Activated B cell treated with CpG ODN at 0.5 μM for 24 hours (primary cell): ENCODE measurements around the gene FES. TPM values are rescaled to one million over a fixed set of nuclear protein-coding genes. Genes with fewer than 3 reads are reported as not detected.
A peak's percentile ranks its signal among the peaks of the same experiment; 100 is the strongest.

Experiments used
- ATAC-seq: fragments of 200-7000 bp; cut with Tn5 transposase; one replicate; pipeline ENCODE4 v1.10.0; 2021; ENCODE audit warnings: low read depth, mild to moderate bottlenecking, moderate library complexity
- CTCF ChIA-PET: fragments of 350-600 bp; sonication (Branson Sonifier 250); formaldehyde crosslinking; loops from one replicate; lab custom pipeline; 2021; ENCODE audit warnings: antibody characterized with exemption; lab: Charles Lee
- POLR2A ChIA-PET: fragments of 350-600 bp; sonication (Branson Sonifier 250); formaldehyde crosslinking; loops from one replicate; lab custom pipeline; 2021; ENCODE audit warnings: antibody characterized with exemption; lab: Charles Lee
- DNase-seq: peaks from one replicate; pipeline ENCODE4 v3.0.0; 2022
- H3K27ac Mint-ChIP-seq: one replicate; pipeline ENCODE4 v1.8.0; 2020; ENCODE audit warnings: mixed read lengths
- H3K27me3 Mint-ChIP-seq: one replicate; pipeline ENCODE4 v1.8.0; 2021; ENCODE audit warnings: mixed read lengths
- H3K36me3 Mint-ChIP-seq: one replicate; pipeline ENCODE4 v1.8.0; 2021; ENCODE audit warnings: low read depth, mixed read lengths
- H3K4me1 Mint-ChIP-seq: one replicate; pipeline ENCODE4 v1.8.0; 2021; ENCODE audit warnings: mixed read lengths
- H3K4me3 Mint-ChIP-seq: one replicate; pipeline ENCODE4 v1.8.0; 2020; ENCODE audit warnings: mild to moderate bottlenecking, mixed read lengths
- H3K9me3 Mint-ChIP-seq: one replicate; pipeline ENCODE4 v1.8.0; 2020; ENCODE audit warnings: mixed read lengths
- intact Hi-C: fragments of 100-400 bp; cut with micrococcal nuclease; formaldehyde crosslinking; loops from one replicate; pipeline ENCODE4 v1.15.1; 2024
- total RNA-seq: library from RNA; stranded (reverse); gene quantifications from 2 replicates; pipeline ENCODE4 v1.2.3, GENCODE V29; 2022
- TF ChIP-seq, protein P1 (sequence below): fragments of 200-600 bp; IDR thresholded peaks from one replicate; pipeline ENCODE4 v1.8.0; 2022; ENCODE audit warnings: antibody characterized with exemption, mild to moderate bottlenecking

FES gene
- total RNA-seq, 1 donor from 2014 or later, result 27.4 TPM

DNA sequence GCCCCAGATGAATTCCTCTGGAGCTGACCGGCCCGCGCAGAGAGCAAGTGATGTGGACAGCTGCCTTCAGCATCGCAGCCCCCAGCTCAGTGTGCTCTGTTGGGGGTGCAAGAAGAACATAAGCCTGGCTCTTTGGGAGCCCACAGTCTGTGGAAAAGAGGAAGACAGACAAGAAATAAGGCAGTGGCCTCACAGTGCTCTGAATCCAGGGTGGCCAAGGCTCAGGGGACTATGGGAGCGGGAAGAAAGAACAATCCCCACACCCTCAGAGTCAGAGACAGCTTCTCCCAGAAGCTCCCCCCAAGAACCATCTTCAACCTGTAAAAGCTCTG lies 48.3 kb downstream of the FES start:
- peaks cover 9% of the 10 kb centered on the region for H3K36me3 Mint-ChIP-seq
- intact Hi-C loops, result loop anchor here (1.0 to 5.0 kb wide), 6 partner anchors 265 to 830 kb away; partner anchors contain the start of genes CIB1, GDPGP1, IDH2 and IQGAP1
- H3K4me1 Mint-ChIP-seq, result peaks cover 53% of the 10 kb centered on the region
- no peaks in the 10 kb centered on the region for H3K27me3 Mint-ChIP-seq
- TF ChIP-seq, protein P1, sequence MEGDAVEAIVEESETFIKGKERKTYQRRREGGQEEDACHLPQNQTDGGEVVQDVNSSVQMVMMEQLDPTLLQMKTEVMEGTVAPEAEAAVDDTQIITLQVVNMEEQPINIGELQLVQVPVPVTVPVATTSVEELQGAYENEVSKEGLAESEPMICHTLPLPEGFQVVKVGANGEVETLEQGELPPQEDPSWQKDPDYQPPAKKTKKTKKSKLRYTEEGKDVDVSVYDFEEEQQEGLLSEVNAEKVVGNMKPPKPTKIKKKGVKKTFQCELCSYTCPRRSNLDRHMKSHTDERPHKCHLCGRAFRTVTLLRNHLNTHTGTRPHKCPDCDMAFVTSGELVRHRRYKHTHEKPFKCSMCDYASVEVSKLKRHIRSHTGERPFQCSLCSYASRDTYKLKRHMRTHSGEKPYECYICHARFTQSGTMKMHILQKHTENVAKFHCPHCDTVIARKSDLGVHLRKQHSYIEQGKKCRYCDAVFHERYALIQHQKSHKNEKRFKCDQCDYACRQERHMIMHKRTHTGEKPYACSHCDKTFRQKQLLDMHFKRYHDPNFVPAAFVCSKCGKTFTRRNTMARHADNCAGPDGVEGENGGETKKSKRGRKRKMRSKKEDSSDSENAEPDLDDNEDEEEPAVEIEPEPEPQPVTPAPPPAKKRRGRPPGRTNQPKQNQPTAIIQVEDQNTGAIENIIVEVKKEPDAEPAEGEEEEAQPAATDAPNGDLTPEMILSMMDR, result peak; percentile 9
- no peaks in the 10 kb centered on the region for H3K9me3 Mint-ChIP-seq
- CTCF ChIA-PET, result interaction anchor here (0.8 to 8.7 kb wide), 21 partner anchors 10 to 640 kb away, joined by 3 to 193 read pairs (median 6); partner anchors contain the start of genes BLM, FES, MAN2A2 and RCCD1
- POLR2A ChIA-PET, result interaction anchor here (0.5 to 8.7 kb wide), 17 partner anchors 9 to 667 kb away, joined by 3 to 213 read pairs (median 5); partner anchors contain the start of genes BLM, FES, MAN2A2 and NGRN
- H3K4me3 Mint-ChIP-seq, result peak overlapping the region; percentile 96
- H3K27ac Mint-ChIP-seq, result peak overlapping the region; percentile 97
- no peak for ATAC-seq
- no peak for DNase-seq

DNA sequence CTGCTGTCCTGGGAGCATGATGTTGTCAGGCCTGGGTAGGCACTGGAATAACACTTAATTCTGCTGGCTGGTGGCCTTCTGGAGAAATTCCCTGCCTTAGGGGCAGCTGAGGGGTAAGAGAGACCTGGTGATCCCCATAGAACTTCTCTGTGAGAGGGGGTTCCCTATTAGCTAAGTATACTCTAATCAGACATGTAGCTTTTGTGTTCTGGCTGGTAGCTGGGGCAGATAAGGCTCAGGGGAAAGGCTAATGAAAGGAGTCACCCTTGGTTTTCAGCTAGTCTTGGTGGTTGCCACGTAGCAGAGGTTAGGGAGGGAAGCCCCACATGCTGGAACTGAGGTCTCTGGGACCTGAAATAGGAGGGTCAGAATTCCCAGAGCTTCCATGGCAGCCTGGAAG lies 49.0 kb downstream of the FES start:
- peak overlapping the region; percentile 35 for H3K27ac Mint-ChIP-seq
- no peaks in the 10 kb centered on the region for H3K9me3 Mint-ChIP-seq
- peaks cover 10% of the 10 kb centered on the region for H3K36me3 Mint-ChIP-seq
- H3K4me3 Mint-ChIP-seq, result no peak overlapping the region
- POLR2A ChIA-PET, result interaction anchor here (1.0 to 8.7 kb wide), 8 partner anchors 23 to 339 kb away, joined by 3 to 213 read pairs (median 8); partner anchors contain the start of genes BLM, FES and MAN2A2
- DNase-seq (no peak), ATAC-seq (no peak)
- CTCF ChIA-PET, result interaction anchor here (0.6 to 8.7 kb wide), 12 partner anchors 10 to 677 kb away, joined by 3 to 193 read pairs (median 10); partner anchors contain the start of genes FES and MAN2A2
- no peaks in the 10 kb centered on the region for H3K27me3 Mint-ChIP-seq
- TF ChIP-seq, protein P1, result no peak
- intact Hi-C loops, result loop anchor here (5.0 kb wide), 5 partner anchors 266 to 831 kb away; partner anchors contain the start of genes CIB1, GDPGP1 and IDH2
- H3K4me1 Mint-ChIP-seq, result peaks cover 53% of the 10 kb centered on the region

DNA sequence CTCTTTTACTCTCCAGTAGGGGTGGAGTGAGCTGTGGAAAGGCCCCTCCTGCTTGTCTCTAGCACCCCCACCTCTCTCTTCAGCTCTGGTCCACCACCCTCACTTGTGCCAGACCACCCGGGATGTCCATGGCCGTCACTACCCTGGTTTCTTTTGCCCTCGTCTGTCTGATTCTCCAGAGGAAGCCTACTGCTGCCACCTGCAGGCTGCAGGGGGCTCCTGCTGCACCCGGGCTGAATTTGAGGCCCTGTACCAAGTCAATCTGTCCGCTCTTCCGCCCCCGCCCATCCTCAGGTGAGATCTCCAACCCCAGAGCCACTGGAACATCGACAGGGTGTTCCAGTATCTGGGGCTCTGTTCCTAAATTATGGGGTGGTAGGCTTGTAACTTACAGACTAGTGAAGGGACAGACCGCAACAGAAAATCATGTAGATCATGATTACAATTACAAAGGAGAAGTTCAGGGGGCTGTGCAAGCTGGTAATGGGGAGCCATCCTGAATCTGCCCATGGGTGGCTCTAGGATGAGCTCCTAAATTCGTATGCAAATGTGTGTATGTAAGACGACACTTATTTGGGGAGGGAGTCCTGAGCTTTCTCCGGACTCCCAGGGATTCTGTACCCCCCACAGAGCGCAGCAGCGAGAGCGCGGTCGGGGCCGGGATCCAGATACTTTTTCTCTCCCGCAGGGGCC lies 50.1 kb downstream of the FES start:
- TF ChIP-seq, protein P1, result no peak
- DNase-seq, result peak; percentile 76
- H3K4me1 Mint-ChIP-seq, result peaks cover 47% of the 10 kb centered on the region
- ChIA-PET CTCF (interaction anchor here (0.8 to 8.7 kb wide), 18 partner anchors 9 to 615 kb away, joined by 3 to 193 read pairs (median 4); partner anchors contain the start of genes FES, MAN2A2 and RCCD1), POLR2A (interaction anchor here (0.5 to 8.7 kb wide), 15 partner anchors 9 to 701 kb away, joined by 3 to 213 read pairs (median 6); partner anchors contain the start of genes BLM, CIB1, FES and GDPGP1)
- ATAC-seq, result peak; percentile 35
- intact Hi-C loops, result loop anchor here (1.0 to 5.0 kb wide), 10 partner anchors 32 to 832 kb away; partner anchors contain the start of genes BLM, CIB1, GDPGP1 and IDH2
- H3K9me3 Mint-ChIP-seq, result no peaks in the 10 kb centered on the region
- H3K27ac Mint-ChIP-seq, result peak overlapping the region; percentile 93
- no peaks in the 10 kb centered on the region for H3K27me3 Mint-ChIP-seq
- peak overlapping the region; percentile 89 for H3K4me3 Mint-ChIP-seq
- peaks cover 15% of the 10 kb centered on the region for H3K36me3 Mint-ChIP-seq

DNA sequence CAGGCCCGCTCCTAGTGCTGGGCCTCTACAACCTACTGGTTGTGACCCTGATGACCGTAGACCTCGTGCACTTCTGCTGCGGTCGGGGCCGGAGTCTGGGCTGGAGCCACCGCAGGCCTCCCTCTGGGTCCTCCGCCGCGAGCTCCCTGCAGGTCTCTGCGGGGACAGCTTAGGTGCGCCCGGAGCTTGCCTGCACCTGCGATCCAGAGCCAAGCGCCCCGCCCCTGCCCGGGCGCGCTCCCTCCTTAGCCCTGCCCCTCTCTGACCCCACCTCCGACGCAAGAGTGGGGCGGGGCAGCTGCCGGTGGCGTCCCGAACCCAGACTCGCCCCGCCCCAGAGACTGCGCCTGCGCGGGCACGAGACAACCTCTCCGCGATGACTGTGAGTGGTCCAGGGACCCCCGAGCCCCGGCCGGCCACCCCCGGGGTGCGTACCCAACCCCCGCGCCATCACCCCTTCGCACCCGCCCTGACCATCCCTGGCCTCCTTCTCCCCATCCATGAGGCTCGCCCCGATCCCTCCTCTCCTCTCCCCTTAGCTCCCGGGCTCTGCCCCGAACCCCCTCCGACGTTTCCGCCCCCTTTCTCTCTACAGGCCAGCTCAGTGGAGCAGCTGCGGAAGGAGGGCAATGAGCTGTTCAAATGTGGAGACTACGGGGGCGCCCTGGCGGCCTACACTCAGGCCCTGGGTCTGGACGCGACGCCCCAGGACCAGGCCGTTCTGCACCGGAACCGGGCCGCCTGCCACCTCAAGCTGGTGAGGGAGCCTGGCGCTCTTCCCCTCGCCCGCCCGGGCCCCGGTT lies 50.8 kb downstream of the FES start, which contains the start of gene UNC45A:
Gene UNC45A (plus strand): TSS at position 337 of the 803 bp plus-strand sequence. CDS start 40 bp downstream, at position 377.
- TF ChIP-seq, protein P1, result no peak
- CTCF ChIA-PET, result interaction anchor here (0.6 to 8.7 kb wide), 15 partner anchors 19 to 616 kb away, joined by 3 to 193 read pairs (median 4); partner anchors contain the start of genes BLM, FES, MAN2A2 and RCCD1
- H3K27me3 Mint-ChIP-seq, result no peaks in the 10 kb centered on the region
- H3K27ac Mint-ChIP-seq, result peak within 1 kb of the TSS; percentile 93
- peaks cover 22% of the 10 kb centered on the region for H3K36me3 Mint-ChIP-seq
- ATAC-seq (peak; percentile 76), DNase-seq (peak; percentile 98)
- H3K9me3 Mint-ChIP-seq, result no peaks in the 10 kb centered on the region
- H3K4me1 Mint-ChIP-seq, result peaks cover 41% of the 10 kb centered on the region
- intact Hi-C loops, result loop anchor here (1.0 to 5.0 kb wide), 13 partner anchors 19 to 1243 kb away; partner anchors contain the start of genes BLM, CIB1, GDPGP1 and IDH2
- H3K4me3 Mint-ChIP-seq, result peak within 1 kb of the TSS; percentile 89
- POLR2A ChIA-PET, result interaction anchor here (0.5 to 8.7 kb wide), 22 partner anchors 8 to 1965 kb away, joined by 3 to 213 read pairs (median 4); partner anchors contain the start of genes BLM, CIB1, FES and GDPGP1
